ENCODE measurements around the gene UVRAG.
"Not testable (repeated sequence)": the region's sequence is repeated elsewhere in the genome, so short reads cannot be mapped to it uniquely, and the experiment has no call there.

DNA sequence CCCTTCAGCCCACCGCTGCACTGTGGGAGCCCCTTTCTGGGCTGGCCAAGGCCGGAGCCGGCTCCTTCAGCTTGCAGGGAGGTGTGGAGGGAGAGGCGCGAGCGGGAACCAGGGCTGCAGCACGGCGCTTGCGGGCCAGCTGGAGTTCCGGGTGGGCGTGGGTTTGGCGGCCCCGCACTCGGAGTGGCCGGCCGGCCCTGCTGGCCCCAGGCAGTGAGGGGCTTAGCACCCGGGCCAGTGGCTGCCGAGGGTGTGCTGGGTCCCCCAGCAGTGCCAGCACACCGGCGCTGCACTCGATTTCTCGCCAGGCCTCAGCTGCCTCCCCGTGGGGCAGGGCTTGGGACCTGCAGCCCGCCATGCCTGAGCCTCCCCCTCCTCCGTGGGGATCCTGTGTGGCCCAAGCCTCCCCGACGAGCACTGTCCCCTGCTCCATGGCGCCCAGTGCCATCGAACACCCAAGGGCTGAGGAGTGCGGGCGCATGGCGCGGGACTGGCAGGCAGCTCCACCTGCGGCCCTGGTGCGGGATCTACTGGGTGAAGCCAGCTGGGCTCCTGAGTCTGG lies 245.5 kb downstream of the UVRAG start:
- not testable (repeated sequence) for TF ChIP-seq ZNF16 (tag by site-specific recombination; IDR thresholded peaks at IDR 0.05; ENCODE audit: low read depth); ZNF121 (tag by site-specific recombination; IDR thresholded peaks at IDR 0.05); ZNF354C (tag by site-specific recombination; IDR thresholded peaks at IDR 0.05; ENCODE audit: borderline replicate concordance, low read depth)
- TF ChIP-seq, protein P1, sequence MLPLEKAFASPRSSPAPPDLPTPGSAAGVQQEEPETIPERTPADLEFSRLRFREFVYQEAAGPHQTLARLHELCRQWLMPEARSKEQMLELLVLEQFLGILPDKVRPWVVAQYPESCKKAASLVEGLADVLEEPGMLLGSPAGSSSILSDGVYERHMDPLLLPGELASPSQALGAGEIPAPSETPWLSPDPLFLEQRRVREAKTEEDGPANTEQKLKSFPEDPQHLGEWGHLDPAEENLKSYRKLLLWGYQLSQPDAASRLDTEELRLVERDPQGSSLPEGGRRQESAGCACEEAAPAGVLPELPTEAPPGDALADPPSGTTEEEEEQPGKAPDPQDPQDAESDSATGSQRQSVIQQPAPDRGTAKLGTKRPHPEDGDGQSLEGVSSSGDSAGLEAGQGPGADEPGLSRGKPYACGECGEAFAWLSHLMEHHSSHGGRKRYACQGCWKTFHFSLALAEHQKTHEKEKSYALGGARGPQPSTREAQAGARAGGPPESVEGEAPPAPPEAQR (tag by site-specific recombination; IDR thresholded peaks at IDR 0.05) = not testable (repeated sequence)
- TF ChIP-seq, protein P2, sequence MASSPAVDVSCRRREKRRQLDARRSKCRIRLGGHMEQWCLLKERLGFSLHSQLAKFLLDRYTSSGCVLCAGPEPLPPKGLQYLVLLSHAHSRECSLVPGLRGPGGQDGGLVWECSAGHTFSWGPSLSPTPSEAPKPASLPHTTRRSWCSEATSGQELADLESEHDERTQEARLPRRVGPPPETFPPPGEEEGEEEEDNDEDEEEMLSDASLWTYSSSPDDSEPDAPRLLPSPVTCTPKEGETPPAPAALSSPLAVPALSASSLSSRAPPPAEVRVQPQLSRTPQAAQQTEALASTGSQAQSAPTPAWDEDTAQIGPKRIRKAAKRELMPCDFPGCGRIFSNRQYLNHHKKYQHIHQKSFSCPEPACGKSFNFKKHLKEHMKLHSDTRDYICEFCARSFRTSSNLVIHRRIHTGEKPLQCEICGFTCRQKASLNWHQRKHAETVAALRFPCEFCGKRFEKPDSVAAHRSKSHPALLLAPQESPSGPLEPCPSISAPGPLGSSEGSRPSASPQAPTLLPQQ (tag by site-specific recombination; IDR thresholded peaks at IDR 0.05) = not testable (repeated sequence)
- TF ChIP-seq, protein P3, sequence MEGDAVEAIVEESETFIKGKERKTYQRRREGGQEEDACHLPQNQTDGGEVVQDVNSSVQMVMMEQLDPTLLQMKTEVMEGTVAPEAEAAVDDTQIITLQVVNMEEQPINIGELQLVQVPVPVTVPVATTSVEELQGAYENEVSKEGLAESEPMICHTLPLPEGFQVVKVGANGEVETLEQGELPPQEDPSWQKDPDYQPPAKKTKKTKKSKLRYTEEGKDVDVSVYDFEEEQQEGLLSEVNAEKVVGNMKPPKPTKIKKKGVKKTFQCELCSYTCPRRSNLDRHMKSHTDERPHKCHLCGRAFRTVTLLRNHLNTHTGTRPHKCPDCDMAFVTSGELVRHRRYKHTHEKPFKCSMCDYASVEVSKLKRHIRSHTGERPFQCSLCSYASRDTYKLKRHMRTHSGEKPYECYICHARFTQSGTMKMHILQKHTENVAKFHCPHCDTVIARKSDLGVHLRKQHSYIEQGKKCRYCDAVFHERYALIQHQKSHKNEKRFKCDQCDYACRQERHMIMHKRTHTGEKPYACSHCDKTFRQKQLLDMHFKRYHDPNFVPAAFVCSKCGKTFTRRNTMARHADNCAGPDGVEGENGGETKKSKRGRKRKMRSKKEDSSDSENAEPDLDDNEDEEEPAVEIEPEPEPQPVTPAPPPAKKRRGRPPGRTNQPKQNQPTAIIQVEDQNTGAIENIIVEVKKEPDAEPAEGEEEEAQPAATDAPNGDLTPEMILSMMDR (tag by site-specific recombination; IDR thresholded peaks at IDR 0.05) = not testable (repeated sequence)

Measured in HEK293 (cell line).